ENCODE data around the gene AP1M1.

Gene AP1M1

DNA sequence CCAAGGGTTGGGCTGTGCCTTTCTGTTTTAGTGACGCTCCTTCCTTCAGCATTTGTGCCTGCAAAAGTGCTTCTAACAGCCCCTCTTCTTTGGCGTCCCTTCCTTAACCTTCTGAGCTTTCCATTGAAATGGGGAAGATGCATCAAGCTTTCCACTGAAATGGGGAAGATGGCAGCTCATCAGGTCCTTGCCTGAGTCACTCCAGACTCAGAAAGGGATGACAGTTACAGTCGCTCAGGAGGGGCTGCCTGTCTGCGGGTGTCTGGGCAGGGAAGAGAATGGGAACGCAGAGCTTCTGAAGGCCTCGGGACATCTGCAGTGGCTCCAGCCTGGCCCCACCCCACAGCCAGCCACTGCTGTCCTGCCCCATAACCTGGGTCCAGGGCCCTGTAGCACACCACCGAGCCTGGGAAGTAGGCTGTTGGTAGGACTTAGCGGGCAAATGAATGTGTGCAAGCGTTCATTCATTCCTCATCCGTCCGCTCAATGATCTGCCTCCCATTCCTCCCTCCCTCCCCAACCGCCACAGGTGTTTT lies 9.8 kb downstream of the AP1M1 start:
- no peak for DNase-seq (ENCODE audit: low read depth, low spot score)

DNA sequence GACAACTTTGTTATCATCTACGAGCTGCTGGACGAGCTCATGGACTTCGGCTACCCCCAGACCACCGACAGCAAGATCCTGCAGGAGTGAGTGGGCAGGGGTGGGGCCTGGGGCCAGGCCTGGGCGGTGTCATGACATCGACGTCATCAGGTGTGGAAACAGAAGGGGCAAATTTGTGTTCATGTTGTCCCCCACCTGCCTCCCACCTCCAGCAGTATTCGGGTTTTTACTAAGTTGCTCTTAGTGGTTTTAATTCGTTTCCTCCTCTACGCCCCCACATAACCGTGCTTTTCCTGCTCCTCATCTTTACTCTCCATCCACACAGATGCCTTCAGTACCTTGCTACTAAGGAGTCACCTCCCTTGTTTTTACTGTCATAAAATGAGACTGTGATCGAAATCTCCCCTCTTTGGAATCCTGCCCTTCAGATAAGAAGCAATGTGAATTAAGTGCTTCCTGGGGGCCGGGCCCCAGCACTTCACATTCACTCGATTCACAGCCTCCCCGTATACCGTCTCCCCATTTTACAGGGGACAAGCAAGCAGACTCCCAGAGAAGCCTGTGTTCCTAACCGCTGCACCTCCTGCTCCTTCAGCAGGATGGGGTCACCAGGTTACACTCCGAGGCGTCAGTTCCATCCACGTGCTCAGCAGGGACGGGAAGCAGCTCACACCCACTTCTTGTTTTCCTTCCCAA lies 10.5 kb downstream of the AP1M1 start:
- DNase-seq (ENCODE audit: low read depth, low spot score), result no peak

DNA sequence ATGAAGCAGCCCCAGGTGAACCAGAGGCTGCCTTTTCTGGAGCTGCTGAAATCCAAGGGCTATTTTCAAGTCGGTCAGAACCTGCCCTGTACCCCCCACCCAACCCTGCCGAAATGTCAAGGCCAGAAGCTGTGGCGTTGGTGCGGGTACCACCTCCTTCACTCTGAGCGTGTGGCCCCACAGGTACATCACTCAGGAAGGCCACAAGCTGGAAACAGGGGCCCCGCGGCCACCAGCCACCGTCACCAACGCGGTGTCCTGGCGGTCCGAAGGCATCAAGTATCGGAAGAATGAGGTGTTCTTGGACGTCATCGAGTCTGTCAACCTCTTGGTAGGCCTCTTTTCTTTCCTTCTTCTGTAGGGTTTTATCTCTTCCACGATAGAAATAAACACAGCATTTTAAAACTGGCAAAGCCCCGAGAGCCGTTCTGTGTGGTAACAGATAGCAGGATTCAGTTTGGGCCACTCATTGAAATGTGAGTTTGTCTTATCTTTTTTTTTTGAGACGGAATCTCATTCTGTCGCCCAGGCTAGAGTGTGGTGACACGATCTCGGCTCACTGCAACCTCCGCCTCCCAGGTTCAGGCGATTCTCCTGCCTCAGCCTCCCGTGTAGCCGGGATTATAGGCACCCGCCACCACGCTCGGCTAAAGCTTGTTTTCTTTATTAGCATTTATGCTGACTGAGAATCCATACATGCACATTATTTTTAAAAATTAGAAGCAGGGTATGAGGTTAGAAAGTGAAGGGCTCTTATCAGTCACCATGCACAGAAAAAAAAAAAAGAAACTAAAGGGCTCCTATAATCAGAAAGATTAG lies 11.3 kb downstream of the AP1M1 start:
- no peak for DNase-seq (ENCODE audit: low read depth, low spot score)

DNA sequence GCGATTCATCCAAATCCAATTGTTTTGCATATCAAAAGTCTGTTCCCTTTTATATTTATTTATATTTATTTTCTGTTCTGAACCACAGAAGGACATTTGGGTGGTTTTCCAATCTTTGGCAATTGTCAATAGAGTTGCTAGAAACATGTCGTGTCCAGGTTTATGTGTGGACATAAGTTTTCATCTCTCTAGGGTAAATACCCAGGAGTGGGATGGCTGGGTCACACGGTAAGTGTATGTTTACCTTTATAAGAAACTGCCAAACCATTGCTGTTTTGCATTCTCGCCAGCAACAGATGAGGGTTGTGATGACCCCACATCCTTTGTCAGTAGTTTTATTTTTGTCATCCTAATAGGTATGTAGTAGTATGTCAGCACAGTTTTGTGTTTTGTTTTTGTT lies 12.5 kb downstream of the AP1M1 start:
- no peak for DNase-seq (ENCODE audit: low read depth, low spot score)

DNA sequence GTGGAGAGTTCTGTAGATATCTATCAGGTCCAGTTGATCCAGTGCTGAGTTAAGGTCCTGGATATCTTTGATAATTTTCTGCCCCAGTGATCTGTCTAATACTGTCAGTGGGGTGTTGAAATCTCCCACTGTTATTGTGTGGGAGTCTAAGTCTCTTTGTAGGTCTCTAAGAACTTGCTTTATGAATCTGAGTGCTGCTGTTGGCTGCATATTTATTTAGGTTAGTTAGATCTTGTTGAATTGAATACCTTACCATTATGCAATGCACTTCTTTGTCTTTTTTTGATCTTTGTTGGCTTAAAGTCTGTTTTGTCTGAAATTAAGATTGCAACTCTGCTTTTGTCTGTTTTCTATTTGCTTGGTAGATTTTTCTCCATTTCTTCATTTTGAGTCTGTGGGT lies 15.4 kb downstream of the AP1M1 start:
- no peak for DNase-seq (ENCODE audit: low read depth, low spot score)

DNA sequence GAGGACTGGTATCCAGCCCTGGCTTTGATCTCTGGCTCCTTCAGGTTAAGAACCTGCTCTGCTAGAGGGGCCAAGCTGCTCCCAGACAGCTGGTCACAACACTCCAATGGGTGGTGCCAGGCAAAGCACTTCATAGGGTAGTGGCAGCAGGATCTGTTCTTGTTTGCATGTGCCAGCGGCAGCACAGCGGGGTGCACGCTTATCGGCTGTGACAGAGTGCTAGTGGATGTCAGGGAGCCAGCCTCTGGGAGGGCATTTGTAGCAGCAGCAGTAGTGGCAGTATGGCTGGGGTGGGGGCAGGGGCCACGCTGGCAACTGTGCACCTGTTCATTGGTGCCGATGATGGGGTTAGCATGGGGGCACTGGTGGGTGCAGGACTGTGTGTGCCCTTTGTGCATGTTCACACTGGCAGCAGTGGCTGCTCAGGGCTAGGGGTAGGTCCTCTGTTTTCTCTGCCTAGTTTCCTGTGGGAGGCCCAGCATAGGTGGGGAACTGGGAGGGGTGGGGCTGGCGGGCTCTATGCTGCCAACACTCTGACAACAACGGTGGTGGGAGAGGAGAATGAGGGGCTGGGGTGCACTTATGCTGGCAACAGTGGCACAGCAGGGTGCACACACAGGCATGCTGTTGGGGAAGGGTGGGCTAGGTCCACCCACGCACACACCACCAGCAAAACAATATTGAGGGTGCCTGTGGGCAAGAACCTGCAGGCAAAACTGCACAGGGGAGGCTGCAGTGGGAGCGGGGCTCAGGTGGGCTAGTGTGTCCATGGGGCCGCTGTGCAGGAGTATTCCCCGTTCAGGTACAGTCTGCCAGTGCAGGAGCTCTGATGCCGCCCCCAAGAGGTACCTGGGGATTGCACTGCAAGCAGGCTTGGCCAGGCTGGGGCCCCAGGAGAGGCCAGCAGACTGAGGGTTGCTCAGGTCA lies 19.3 kb downstream of the AP1M1 start:
- no peak for DNase-seq (ENCODE audit: low read depth, low spot score)

DNA sequence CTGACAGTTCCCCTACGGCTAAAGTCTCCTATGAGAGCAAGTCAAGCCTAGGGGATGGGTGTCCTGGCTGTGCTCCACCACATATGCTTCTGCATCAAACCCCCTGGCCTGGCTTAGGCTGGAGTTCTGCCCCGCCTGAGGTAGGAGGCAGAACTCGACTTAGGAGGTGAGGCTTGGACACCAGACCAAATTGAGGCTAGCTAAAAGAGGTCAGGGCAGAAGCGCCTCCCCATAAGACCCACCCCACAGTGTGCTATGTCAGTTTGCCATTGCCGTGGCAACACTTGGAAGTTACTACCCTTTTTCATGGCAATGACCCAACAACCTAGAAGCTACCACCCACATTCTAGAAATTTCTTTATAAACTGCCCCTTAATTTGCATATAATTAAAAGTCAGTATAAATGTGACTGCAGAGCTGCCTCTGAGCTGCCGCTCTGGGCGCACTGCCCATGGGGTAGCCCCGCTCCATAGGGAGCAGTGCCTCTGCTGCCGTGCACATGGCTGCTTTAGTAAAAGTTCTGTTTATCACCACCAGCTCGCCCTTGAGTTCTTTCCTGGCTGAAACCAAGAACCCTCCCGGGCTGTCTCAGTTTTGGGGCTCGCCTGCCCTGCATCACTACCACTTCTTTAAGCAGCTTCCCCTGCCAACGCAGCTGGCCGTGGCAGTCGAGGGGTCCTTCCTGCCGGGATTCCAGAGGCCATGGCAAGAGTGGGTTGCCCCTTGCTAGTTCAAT lies 20.2 kb downstream of the AP1M1 start:
- no peak for DNase-seq (ENCODE audit: low read depth, low spot score)

DNA sequence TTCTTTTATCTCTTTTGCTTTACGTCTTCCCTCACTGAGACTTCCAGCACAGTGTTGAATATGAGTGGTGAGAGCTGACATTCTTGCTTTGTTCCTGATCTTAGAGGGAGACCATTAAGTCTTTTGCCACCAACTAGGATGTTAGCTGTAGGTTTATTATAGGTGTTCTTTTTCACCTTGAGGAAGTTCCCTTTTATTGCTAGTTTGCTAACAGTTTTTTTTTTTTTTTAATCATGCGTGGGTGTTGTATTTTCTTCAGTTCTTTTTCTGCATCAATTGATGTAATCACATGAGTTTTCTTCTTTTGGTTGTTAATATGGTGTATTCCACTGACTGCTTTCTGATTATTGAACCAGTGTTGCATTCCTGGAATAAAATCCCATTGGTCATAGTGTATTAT lies 21.1 kb downstream of the AP1M1 start:
- DNase-seq (ENCODE audit: low read depth, low spot score), result no peak

DNA sequence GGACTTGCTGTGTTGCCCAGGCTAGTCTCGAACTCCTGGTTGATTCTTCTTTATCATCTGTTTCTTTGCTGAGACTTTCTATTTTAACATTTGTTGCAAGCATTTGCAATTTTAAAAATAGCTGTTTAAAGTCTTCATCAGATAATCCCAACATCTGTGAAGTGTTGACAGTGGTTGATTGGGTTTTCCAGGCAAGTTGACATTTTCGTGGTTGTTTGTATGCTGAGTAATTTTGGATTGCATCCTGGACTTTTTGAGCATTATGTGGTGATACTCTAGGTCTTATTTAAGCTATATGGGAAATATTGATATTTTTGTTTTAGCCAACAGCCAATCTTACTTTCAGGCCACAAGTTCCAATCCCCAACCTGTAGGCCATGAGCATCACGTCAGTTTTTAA lies 25.1 kb downstream of the AP1M1 start:
- no peak for DNase-seq (ENCODE audit: low read depth, low spot score)

DNA sequence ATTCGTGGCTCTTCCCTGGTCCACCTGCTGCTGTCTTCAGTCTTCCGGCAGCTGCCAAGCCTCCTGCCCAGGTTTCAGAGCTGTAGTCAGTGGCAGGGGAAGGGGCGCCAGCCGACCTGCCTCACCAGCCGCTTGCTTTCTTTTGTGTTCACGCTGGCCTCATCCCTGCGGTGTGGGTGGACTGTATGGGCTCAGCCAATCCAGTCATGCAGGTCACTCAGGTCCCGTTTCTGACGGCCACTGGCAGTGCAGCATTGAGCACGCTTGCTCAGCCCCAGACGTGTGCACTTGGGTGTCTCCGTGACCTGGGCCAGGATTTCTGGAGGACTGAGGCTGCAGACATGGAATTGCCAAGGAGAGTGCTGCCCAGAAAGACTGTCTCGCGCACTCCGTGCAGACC lies 26.0 kb downstream of the AP1M1 start:
- no peak for DNase-seq (ENCODE audit: low read depth, low spot score)

DNA sequence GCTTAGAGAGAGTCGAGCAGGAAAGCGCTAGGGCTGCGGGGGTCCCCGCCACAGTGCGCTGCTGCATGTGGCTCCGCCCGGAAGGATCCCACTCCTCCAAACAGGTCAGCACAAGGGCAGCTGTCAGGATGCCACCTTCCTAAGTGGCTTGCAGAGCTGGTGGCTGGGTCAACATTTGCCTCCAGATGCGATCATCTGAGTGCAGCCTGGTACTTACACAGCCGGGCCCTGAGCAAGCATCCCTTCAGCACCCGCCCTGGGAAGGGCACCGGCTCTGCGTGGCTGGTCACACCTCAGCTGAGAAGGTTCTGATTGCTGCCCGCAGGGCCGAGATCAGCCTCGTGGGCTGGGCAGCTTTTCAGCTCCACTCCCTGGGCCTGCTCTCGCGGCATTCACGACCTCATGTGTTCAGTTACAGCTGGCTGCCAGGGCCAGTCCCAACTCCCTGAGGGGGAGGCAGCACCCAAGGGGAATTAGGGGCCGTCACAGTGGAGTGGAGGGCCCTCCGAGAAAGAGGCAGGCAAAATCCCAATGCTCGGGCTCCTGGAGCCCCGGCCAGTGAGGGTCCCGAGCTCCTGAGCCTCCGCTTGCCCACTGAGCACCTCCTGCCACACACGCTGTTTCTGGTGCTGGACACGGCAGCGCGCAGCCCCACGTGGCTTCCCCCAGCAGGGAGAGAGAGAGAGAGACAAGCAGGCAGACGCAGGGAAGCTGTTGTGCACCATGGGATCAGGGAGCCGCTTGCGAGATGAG lies 26.8 kb downstream of the AP1M1 start:
- no peak for DNase-seq (ENCODE audit: low read depth, low spot score)

DNA sequence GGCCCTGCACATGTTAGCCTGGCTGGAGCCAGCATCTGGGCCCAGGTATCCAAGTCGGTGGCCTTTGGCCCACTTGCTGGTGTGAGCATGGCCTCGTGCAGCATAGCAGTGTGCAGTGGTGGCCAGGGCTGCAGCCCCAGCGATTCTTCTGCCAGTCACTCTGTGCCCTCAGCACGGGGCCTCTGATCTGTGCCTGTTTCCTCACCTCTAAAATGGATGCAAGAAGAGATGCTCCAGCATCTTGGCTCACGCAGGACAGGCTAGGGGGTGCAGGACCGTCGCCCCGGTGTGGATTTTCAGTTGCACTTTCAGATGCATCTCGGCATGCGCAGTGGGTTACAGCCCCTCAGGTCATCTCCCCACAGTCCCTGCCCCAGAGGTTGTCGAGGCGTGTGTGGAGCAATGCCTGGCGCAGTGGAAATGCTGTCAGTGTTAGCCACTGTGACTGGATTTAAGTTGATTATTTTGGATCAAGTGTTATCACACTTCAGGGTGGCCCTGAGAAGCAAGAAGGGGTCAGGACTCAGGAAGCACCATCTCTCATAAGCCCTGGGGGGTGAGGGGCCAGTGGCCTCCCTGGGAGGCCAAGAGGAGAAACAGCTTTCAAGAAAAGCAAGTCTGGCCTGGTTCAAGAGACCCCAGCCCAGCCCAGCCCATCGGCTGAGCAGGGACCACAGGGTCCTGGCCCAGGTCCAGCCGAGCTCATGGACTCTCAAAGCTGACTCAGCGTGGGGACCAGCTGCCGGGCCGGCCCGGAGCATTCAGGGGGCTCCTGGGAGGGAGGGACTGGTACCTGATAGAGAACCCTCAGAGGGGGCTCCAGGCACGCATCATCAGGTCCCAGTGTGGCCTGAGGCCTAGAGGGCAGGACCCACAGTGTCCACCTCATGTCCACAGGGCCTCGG lies 27.8 kb downstream of the AP1M1 start:
- no peak for DNase-seq (ENCODE audit: low read depth, low spot score)

DNA sequence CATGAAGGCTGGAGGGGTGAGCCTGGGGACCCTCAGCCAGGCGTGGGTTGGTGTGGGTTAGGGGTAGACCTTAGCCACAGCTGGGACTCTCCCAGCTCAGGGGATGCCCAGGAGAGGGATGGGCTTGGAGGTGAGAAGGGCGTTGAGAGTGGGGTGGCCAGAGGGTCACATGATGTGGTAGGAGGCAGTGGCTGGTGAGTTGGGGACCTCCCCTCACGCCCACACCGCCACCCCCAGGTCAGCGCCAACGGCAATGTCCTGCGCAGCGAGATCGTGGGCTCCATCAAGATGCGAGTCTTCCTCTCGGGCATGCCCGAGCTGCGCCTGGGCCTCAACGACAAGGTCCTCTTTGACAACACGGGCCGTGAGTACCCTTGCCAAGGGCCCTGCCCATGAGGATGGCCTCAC lies 28.5 kb downstream of the AP1M1 start:
- DNase-seq (ENCODE audit: low read depth, low spot score), result no peak

DNA sequence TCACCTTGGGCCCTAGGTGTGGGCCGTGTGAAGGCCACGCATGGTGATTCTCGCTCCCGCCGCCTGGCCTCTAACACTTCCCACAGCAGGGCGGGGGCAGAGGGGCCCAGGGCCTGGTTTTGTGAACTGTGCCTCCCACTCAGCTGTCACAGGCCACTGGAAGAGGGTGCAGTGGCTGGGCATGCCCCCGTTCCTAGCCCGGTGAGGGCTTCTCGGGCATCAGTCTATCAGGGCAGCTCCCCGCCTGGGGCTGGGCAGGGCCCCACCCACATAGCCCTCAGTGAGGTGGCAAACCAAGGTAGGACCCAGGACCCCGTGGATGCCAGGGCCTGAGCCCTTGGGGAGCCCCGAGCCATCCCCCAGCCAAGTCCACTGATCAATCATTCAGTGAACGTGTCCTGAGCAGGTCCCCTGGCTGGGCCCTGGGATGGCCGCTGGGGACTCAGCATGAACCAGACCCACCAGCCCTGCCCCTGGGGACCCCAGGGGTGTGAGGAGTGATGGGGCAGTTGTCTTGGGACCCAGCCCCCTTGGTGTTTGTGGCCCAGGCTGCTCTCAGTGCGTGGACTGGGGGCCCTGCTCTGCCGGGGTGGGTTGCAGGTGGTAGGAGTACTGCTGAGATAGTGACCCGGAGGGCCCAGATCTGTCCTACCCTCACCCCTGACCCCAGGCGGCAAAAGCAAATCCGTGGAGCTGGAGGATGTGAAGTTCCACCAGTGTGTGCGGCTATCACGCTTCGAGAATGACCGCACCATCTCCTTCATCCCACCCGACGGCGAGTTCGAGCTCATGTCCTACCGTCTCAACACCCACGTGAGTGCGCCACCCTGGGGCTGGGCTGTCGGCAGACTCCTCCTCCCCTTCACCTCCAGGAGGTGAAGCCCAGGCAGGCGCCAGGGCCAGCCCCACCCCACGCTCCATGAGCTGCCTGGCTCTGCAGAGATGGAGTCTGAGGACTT lies 29.4 kb downstream of the AP1M1 start:
- DNase-seq (ENCODE audit: low read depth, low spot score), result no peak

DNA sequence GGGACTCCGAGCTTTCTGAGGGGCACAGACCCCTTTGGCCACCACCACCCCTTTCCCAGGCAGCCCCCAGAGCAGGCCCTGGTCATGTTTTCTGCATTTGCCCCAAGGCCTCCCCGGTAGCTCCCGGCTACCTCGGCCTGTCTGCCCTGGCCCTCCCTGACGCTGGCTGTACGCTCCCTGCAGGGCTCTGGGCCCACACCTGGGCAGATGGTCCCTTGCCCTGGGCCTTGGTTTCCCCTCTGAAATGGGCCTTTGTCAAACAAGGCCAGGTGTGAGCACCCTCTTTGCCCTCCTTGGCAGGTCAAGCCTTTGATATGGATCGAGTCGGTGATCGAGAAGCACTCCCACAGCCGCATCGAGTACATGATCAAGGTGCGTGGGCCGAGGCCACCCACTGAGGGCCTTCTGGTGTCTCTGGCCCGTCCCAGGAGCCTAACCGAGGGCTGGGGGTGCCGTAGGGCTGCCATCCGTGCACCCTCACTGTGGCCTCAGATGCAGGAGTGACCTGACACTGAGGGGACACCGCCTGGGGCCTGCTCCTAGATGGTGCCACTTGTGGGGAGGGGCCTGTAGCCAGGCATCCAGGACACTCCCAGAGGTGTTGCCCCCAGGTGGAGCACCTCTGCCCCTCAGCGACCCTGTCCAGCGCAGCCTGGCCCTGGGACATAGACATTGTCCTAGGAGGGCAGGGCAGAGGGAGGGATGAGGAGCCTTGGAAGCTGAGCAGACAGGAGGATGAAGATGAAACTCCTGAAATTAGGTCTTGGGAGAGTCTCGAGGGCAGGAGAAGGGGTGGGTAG lies 30.3 kb downstream of the AP1M1 start:
- DNase-seq (ENCODE audit: low read depth, low spot score), result no peak

DNA sequence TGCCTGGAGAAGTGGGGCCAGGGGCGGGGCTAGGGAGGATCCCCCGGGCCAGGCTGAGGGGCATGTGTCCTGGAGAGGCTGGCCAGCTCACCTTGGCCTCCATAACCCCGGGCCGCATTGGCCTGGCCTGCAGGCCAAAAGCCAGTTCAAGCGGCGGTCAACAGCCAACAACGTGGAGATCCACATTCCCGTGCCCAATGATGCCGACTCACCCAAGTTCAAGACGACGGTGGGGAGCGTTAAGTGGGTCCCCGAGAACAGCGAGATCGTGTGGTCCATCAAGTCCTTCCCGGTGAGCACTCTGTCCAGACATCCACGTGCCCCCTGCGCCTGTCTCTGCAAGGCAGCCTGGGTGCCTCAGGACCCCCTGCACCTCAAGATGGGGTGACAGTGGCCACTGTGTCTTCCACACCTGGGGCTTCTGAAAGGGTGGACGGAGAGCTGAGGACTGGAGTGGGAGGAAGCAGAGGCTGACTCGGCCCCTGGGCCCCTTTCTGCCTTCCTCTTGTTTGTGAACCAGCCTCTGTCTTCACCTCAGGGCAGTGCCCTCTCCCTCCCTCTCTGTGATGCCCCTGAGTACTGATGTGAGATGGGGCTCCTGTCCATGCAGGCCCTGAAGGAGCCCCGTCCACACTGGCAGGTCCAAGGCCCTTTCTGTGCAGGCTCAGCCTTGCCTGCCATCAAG lies 31.1 kb downstream of the AP1M1 start:
- no peak for DNase-seq (ENCODE audit: low read depth, low spot score)

DNA sequence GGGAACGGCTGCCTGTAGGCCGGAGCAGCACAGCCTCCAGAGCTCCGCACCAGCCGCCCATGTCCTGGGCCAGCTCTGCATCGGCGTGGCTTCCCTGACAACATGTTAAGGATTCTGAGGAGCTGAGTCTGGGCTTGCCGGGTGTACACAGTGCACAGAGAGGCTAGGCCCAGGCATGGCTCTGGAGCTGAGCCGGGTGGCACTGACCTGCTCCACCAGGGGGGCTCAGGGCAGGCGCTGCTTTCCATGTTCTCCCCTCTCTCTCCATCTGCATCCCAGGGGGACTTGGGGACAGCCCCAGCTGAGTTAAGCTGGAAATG lies 31.6 kb downstream of the AP1M1 start:
- no peak for DNase-seq (ENCODE audit: low read depth, low spot score)
